ENCODE measurements around the gene STOM.

STOM gene

DNA sequence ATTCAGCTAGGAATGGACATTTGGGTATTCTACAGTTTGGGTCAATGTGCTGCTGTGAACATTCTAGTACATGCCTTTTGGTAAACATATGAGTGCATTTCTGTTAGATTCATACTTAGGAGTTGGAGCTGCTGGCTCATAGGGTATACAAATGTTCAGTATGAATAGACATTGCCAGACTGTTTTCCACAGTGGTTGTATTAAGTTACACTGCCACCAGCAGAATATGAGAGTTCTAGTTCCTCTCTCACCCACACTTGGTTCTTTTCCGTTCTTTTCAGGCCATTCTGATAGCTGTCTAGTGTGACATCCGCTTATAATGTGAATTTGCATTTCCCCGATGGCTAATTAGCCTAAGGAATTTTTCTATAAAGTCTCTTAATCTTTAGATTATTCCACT is 25.0 kb downstream of the STOM start:
- Histone ChIP-seq H3K27ac (ENCODE audit: low read length) (peak overlapping the region; percentile 31), H3K4me3 (ENCODE audit: low read length in 2 of 2) (peak overlapping the region in 1 of 2 donors; percentile 9), H3K4me1 (ENCODE audit: control insufficient read depth, insufficient read depth, low read length) (peaks cover 37% of the 10 kb centered on the region), H3K36me3 (ENCODE audit: control insufficient read depth in 2 of 2, insufficient read depth in 2 of 2, low read length in 2 of 2) (peaks cover 38 to 56% of the 10 kb centered on the region in 2 donors), H3K9me3 (ENCODE audit: control insufficient read depth in 2 of 2, low read length in 2 of 2) (no peaks in the 10 kb centered on the region), H3K9ac (ENCODE audit: low read length in 2 of 2) (no peak overlapping the region), H3K27me3 (ENCODE audit: control insufficient read depth in 1 of 2, insufficient read depth in 2 of 2, low read length in 2 of 2) (no peaks in the 10 kb centered on the region)

DNA sequence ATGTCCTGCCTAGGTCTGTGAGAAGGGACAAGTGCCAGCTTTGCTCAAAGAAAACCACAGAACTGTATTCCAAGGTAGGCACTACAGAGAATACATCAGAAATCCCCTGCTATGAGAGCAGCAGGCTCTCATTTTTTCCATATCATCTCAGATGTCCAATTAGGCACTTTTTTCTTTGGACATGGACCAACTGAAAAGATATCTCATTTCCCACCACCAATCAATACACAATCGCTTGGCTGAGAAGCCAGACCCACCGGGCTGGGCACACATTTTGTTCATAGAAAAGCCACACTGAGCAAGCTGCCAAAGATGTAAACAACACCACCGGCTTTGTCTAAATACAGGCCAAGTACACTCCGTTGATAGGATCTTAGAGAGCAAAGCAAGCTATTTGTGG is 25.9 kb downstream of the STOM start:
- Histone ChIP-seq H3K27ac (ENCODE audit: low read length) (peak overlapping the region; percentile 64), H3K36me3 (ENCODE audit: control insufficient read depth in 2 of 2, insufficient read depth in 2 of 2, low read length in 2 of 2) (peaks cover 45 to 56% of the 10 kb centered on the region in 2 donors), H3K27me3 (ENCODE audit: control insufficient read depth in 1 of 2, insufficient read depth in 2 of 2, low read length in 2 of 2) (no peaks in the 10 kb centered on the region), H3K9me3 (ENCODE audit: control insufficient read depth in 2 of 2, low read length in 2 of 2) (no peaks in the 10 kb centered on the region), H3K4me3 (ENCODE audit: low read length in 2 of 2) (no peak overlapping the region), H3K9ac (ENCODE audit: low read length in 2 of 2) (no peak overlapping the region), H3K4me1 (ENCODE audit: control insufficient read depth, insufficient read depth, low read length) (peaks cover 29% of the 10 kb centered on the region)

DNA sequence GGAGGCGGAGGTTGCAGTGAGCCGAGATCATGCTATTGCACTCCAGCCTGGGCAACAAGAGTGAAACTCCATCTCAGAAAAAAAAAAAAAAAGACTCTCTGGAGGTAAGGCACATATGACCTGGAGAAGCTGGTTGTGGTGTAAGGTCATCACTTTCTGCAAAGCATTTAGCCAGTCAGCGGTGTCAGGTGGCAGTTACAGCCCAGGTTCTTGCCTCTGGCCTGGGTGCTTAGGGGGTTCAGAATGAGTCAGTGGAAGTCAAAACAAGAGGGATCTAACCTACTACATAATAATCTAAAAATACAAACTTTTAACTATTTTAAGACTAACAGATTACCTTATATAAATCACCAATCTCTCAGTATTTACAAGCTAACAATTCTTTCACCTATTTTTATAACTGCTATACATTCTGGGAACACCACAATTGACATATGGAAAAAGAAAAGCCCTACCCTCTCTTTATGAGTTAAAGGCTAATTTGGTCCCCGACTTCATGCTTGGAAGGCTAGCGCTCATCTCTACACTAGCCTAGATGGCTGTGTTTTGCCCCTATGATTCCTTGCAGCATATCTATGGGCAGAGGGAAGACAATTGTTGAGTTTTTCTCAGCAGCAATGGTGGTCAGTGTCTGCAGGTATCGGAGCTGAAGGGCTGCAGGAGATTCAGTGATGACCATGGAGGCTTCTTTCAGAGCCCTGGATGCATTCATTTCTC is 29.2 kb downstream of the STOM start:
- H3K27ac ChIP-seq (ENCODE audit: low read length), result no peak overlapping the region
- peaks cover 19% of the 10 kb centered on the region for H3K4me1 ChIP-seq (ENCODE audit: control insufficient read depth, insufficient read depth, low read length)
- H3K36me3 ChIP-seq (ENCODE audit: control insufficient read depth in 2 of 2, insufficient read depth in 2 of 2, low read length in 2 of 2), result peaks cover 41 to 49% of the 10 kb centered on the region in 2 donors
- H3K4me3 ChIP-seq (ENCODE audit: low read length in 2 of 2), result no peak overlapping the region
- no peaks in the 10 kb centered on the region for H3K9me3 ChIP-seq (ENCODE audit: control insufficient read depth in 2 of 2, low read length in 2 of 2)
- no peaks in the 10 kb centered on the region for H3K27me3 ChIP-seq (ENCODE audit: control insufficient read depth in 1 of 2, insufficient read depth in 2 of 2, low read length in 2 of 2)
- no peak overlapping the region for H3K9ac ChIP-seq (ENCODE audit: low read length in 2 of 2)

DNA sequence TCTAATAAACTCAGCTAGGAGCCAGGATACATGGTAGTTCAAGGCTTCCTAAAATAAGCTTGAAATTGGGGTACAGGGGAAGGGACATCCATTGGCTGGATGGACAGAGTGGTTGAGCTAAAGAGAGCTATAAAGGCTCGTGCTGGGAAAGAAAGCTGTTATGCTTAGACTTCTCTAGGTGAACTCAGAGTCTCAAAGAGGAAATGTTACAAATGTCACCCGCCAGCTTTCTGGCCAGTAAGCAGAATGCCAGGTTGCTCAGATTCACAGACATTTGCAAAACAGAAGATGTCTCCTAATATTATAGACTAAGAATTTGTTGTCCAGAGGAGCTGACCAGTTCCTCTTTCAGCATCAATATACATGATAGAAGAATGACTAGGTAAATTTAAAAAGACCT is 30.6 kb downstream of the STOM start:
- Histone ChIP-seq H3K27me3 (ENCODE audit: control insufficient read depth in 1 of 2, insufficient read depth in 2 of 2, low read length in 2 of 2) (no peaks in the 10 kb centered on the region), H3K27ac (ENCODE audit: low read length) (peak overlapping the region; percentile 47), H3K9ac (ENCODE audit: low read length in 2 of 2) (no peak overlapping the region), H3K4me3 (ENCODE audit: low read length in 2 of 2) (no peak overlapping the region), H3K9me3 (ENCODE audit: control insufficient read depth in 2 of 2, low read length in 2 of 2) (no peaks in the 10 kb centered on the region), H3K36me3 (ENCODE audit: control insufficient read depth in 2 of 2, insufficient read depth in 2 of 2, low read length in 2 of 2) (peaks cover 34 to 50% of the 10 kb centered on the region in 2 donors), H3K4me1 (ENCODE audit: control insufficient read depth, insufficient read depth, low read length) (peaks cover 14% of the 10 kb centered on the region)

DNA sequence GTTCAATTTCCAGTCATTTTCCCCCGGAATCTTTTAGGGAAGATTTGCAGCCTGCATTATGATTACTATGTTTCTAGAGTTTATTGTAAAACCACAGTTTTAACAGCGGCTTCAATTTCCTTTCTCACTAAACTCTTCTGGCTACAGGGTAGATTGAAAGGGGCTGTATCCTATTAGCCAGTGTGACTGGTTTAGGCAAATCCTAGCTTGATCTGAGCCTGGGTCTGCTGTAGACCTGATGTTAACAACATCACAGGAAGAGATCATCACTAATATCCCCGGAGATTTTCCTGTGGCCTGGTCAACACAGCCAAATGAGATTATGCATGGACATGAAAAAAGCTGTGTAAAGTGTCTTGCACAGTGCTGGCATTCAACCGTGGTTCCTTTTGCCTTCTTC is 33.4 kb downstream of the STOM start:
- no peaks in the 10 kb centered on the region for H3K9me3 ChIP-seq (ENCODE audit: control insufficient read depth in 2 of 2, low read length in 2 of 2)
- H3K27me3 ChIP-seq (ENCODE audit: control insufficient read depth in 1 of 2, insufficient read depth in 2 of 2, low read length in 2 of 2), result no peaks in the 10 kb centered on the region
- no peak overlapping the region for H3K9ac ChIP-seq (ENCODE audit: low read length in 2 of 2)
- H3K4me1 ChIP-seq (ENCODE audit: control insufficient read depth, insufficient read depth, low read length), result peaks cover 9% of the 10 kb centered on the region
- peaks cover 45 to 57% of the 10 kb centered on the region in 2 donors for H3K36me3 ChIP-seq (ENCODE audit: control insufficient read depth in 2 of 2, insufficient read depth in 2 of 2, low read length in 2 of 2)
- H3K27ac ChIP-seq (ENCODE audit: low read length), result no peak overlapping the region
- H3K4me3 ChIP-seq (ENCODE audit: low read length in 2 of 2), result no peak overlapping the region

DNA sequence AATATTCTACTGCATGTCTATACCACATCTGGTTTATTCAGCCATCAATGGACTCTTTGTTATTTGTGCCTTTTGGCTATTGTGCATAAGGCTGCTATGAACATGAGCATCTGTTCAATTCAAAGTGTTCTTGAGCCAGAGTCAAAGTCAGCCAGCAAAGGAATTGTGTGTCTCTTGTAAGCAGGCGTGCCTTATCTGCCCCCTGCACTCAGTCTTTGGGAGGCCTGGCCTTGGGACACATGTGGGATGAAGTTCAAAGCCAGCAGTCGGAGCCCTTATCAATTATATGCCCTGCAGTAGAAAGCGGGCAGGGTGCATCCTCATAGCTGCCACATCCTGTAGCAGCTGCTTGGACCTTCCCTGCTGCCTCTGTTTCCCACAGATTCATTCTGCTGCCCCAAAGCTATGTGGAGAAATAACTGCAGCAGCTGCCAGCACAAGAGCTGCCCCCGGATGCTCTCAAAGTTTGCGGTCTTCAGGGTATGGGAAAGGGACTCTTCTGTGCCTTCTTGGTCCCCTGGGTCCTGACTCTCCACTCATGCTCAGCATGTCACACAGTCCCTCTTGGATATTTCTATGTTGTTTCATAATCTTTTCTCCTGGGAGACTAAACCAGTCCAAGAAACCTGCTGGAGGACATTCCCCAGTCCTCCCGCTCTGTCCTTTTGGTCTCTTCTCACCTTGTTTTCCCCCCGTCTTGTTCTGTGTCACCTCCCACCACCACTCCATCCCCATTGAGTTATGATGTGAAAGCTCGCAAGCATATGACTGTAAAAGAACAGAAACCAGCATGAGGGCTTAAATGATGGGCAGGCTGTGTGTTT is 35.9 kb downstream of the STOM start:
- H3K27ac ChIP-seq (ENCODE audit: low read length), result peak overlapping the region; percentile 67
- H3K4me3 ChIP-seq (ENCODE audit: low read length in 2 of 2), result no peak overlapping the region
- H3K36me3 ChIP-seq (ENCODE audit: control insufficient read depth in 2 of 2, insufficient read depth in 2 of 2, low read length in 2 of 2), result peaks cover 58 to 67% of the 10 kb centered on the region in 2 donors
- H3K27me3 ChIP-seq (ENCODE audit: control insufficient read depth in 1 of 2, insufficient read depth in 2 of 2, low read length in 2 of 2), result no peaks in the 10 kb centered on the region
- H3K9me3 ChIP-seq (ENCODE audit: control insufficient read depth in 2 of 2, low read length in 2 of 2), result no peaks in the 10 kb centered on the region
- H3K9ac ChIP-seq (ENCODE audit: low read length in 2 of 2), result no peak overlapping the region
- peaks cover 14% of the 10 kb centered on the region for H3K4me1 ChIP-seq (ENCODE audit: control insufficient read depth, insufficient read depth, low read length)

DNA sequence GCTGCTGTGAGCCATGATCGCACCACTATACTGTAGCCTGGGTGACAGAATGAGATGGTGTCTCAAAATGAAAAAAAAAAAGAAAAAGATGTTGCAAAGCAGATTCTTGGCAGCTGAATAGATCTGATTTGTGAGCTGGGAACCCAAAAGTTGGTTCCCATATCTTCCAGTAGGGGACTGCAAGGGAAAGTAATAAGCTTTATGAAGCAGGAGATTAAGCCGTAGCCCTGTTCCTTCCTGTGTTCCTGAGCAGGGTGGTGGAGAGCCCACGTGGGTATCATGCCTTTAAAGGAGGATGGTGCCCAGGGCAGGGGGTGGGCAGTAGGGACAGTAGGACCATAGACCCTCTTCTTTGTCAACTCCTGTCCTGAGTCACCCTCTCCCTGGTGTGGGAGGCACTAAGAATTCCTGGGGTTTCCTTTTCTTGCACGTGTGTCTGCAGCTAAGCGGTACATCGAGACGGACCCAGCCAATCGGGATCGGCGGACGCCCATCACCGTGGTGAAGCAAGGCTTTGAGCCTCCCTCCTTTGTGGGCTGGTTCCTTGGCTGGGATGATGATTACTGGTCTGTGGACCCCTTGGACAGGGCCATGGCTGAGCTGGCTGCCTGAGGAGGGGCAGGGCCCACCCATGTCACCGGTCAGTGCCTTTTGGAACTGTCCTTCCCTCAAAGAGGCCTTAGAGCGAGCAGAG is 37.9 kb downstream of the STOM start:
- Histone ChIP-seq H3K9me3 (ENCODE audit: control insufficient read depth in 2 of 2, low read length in 2 of 2) (no peaks in the 10 kb centered on the region), H3K27ac (ENCODE audit: low read length) (peak overlapping the region; percentile 67), H3K9ac (ENCODE audit: low read length in 2 of 2) (no peak overlapping the region), H3K27me3 (ENCODE audit: control insufficient read depth in 1 of 2, insufficient read depth in 2 of 2, low read length in 2 of 2) (no peaks in the 10 kb centered on the region), H3K4me1 (ENCODE audit: control insufficient read depth, insufficient read depth, low read length) (peaks cover 19% of the 10 kb centered on the region), H3K36me3 (ENCODE audit: control insufficient read depth in 2 of 2, insufficient read depth in 2 of 2, low read length in 2 of 2) (peaks cover 63 to 72% of the 10 kb centered on the region in 2 donors), H3K4me3 (ENCODE audit: low read length in 2 of 2) (no peak overlapping the region)

DNA sequence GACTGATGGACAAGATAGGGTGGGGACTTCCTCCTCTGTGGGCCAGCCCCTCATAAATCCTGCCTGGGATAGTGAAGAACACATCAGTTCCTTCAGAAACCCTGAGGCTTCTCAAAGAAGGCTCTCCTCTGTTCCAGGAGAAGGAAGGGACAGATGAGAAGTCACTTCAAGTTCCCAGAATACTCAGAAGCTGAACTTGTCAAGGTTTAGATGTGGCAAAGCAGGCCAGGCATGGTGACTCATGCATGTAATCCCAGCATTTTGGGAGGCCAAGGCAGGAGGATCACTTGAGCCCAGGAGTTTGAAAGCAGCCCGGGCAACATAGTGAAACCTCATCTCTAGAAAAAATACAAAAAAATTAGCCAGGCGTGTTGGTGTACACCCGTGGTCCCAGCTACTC is 38.5 kb downstream of the STOM start:
- H3K36me3 ChIP-seq (ENCODE audit: control insufficient read depth in 2 of 2, insufficient read depth in 2 of 2, low read length in 2 of 2), result peaks cover 69 to 73% of the 10 kb centered on the region in 2 donors
- H3K9me3 ChIP-seq (ENCODE audit: control insufficient read depth in 2 of 2, low read length in 2 of 2), result no peaks in the 10 kb centered on the region
- H3K27me3 ChIP-seq (ENCODE audit: control insufficient read depth in 1 of 2, insufficient read depth in 2 of 2, low read length in 2 of 2), result no peaks in the 10 kb centered on the region
- H3K4me1 ChIP-seq (ENCODE audit: control insufficient read depth, insufficient read depth, low read length), result peaks cover 25% of the 10 kb centered on the region
- peak overlapping the region; percentile 67 for H3K27ac ChIP-seq (ENCODE audit: low read length)
- no peak overlapping the region for H3K9ac ChIP-seq (ENCODE audit: low read length in 2 of 2)
- no peak overlapping the region for H3K4me3 ChIP-seq (ENCODE audit: low read length in 2 of 2)

DNA sequence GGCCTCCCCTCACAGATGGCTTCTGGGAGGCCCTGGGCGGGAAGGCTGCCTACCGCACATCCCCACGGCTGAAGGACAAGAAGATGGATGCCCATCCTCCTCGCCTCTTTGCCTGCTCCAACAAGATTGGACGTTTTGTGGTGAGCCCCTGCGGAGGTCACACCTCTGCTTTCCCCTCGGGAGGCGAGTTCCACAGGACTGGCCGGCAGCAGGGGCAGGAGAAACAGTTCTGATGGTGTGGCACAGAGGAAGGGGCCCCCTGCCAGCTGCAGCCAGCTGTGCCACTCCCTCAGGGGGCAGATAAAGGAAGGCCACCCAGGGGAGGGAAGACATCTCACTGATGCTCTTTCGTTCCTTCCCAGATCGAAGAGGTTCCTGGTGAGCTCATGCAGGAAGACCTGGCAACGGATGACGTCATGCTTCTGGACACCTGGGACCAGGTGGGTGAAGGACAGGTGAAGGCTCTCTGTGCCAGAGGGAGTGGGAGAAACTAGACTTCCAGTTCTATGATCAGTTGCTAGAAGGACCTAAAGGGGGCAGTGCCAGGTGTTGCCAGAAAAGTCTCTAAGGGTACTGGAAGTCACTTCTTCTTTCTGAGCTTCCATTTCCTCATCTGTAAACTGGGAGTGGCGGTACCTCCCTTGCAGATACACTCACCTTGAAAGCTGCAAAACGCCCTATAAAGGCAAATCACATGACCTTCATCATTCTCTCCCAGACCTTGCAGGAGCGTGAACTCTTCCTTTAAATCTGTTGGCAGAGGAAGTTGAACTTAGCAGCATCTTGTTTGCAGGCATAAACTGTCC is 41.0 kb downstream of the STOM start:
- no peak overlapping the region for H3K4me3 ChIP-seq (ENCODE audit: low read length in 2 of 2)
- H3K9me3 ChIP-seq (ENCODE audit: control insufficient read depth in 2 of 2, low read length in 2 of 2), result no peaks in the 10 kb centered on the region
- peak overlapping the region; percentile 99 for H3K27ac ChIP-seq (ENCODE audit: low read length)
- peaks cover 76 to 84% of the 10 kb centered on the region in 2 donors for H3K36me3 ChIP-seq (ENCODE audit: control insufficient read depth in 2 of 2, insufficient read depth in 2 of 2, low read length in 2 of 2)
- peak overlapping the region in 1 of 2 donors; percentile 21 for H3K9ac ChIP-seq (ENCODE audit: low read length in 2 of 2)
- H3K4me1 ChIP-seq (ENCODE audit: control insufficient read depth, insufficient read depth, low read length), result peaks cover 45% of the 10 kb centered on the region
- H3K27me3 ChIP-seq (ENCODE audit: control insufficient read depth in 1 of 2, insufficient read depth in 2 of 2, low read length in 2 of 2), result no peaks in the 10 kb centered on the region

DNA sequence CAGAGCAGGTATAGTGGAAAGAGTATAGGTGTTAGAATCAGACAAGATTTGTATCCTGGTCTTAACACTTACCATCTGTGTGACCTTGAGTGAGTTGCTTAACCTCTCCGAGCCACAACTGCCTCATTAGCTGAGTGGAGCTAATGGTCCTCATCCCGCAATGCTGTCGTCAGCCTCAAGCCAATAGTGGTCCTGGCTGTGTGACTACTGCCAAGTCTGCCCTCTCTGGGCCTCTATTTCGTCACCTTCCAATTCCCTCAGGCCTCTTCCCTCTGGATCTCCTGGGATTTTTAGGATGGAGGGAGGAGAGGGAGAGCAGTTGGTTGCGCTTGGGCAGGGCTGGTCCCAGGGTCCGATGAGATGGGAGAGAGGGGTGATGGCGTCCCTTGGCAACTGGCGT is 41.6 kb downstream of the STOM start:
- Histone ChIP-seq H3K27ac (ENCODE audit: low read length) (peak overlapping the region; percentile 99), H3K4me1 (ENCODE audit: control insufficient read depth, insufficient read depth, low read length) (peaks cover 47% of the 10 kb centered on the region), H3K36me3 (ENCODE audit: control insufficient read depth in 2 of 2, insufficient read depth in 2 of 2, low read length in 2 of 2) (peaks cover 76 to 82% of the 10 kb centered on the region in 2 donors)

More for the DNA sequence above, 41.6 kb downstream of the STOM start:
- peak overlapping the region in 1 of 2 donors; percentile 36 for H3K9ac ChIP-seq (ENCODE audit: low read length in 2 of 2)
- H3K27me3 ChIP-seq (ENCODE audit: control insufficient read depth in 1 of 2, insufficient read depth in 2 of 2, low read length in 2 of 2), result no peaks in the 10 kb centered on the region
- no peak overlapping the region for H3K4me3 ChIP-seq (ENCODE audit: low read length in 2 of 2)
- no peaks in the 10 kb centered on the region for H3K9me3 ChIP-seq (ENCODE audit: control insufficient read depth in 2 of 2, low read length in 2 of 2)

All from stomach smooth muscle (tissue), 2 donors.